A673 (cell line): Measurements from ENCODE around the gene TECPR2.

Experiments used
- CTCF ChIP-seq: fragments of 300-800, 200-600 bp; sonication (generic); conservative IDR thresholded peaks from 2 replicates; pipeline ENCODE4 v1.5.1; 2017; ENCODE audit warnings: low read depth, mild to moderate bottlenecking, antibody characterized with exemption, low read length, moderate library complexity, mixed read lengths
- EZH2 ChIP-seq: fragments of 200-600 bp; sonication (generic); IDR thresholded peaks from 2 replicates; pipeline ENCODE4 v1.6.1; 2017; ENCODE audit warnings: borderline replicate concordance, low read depth, mild to moderate bottlenecking, mixed read lengths, antibody characterized with exemption, low read length; ENCODE audit not compliant: poor library complexity, severe bottlenecking

DNA sequence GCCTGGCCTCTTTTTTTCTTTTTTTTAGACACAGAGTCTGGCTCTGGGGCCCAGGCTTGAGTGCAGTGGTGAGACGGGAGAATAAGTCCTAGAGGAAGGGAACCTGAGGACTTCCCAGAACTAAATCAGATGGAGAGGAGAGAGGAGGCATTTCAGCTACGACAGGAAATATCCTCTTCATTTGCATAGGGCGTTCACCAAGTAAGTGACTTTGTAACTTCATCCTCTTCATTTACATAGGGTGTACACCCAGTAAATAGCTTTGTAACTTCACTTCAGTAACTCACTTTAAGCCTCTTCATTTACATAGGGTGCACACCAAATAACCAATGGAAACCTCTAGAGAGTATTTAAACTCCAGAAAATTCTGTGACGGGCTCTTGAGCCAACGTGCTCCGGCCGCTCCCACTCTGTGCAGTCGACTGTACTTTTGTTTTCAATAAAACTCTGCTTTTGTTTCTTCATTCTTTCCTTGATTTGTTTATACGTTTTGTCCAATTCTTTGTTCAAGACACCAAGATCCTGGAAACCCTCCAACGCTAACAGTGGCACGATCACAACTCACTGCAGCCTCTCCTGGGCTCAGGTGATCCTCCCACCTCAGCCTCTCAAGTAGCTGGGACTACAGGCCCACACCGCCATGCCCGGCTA is 168.2 kb downstream of the TECPR2 start:
- TF ChIP-seq CTCF, result no peak
- TF ChIP-seq EZH2, result no peak
